Liver (tissue), 9 donors: ENCODE data around the gene ZNF761. TPM values are rescaled to one million over a fixed set of nuclear protein-coding genes. Genes with fewer than 3 reads are reported as not detected.
"Not testable (repeated sequence)": the region's sequence is repeated elsewhere in the genome, so short reads cannot be mapped to it uniquely, and the experiment has no call there.

Experiments used
- DNase-seq: peaks from one replicate; pipeline ENCODE4 v3.0.0-alpha.2; 2017; ENCODE audit warnings: low spot score
- H3K27ac ChIP-seq, 2 donors: one replicate each; pipeline ENCODE4 v1.7.0; 2013; ENCODE audit warnings: inconsistent platforms in 2 of 2, low read length in 2 of 2, control low read depth in 1 of 2, low read depth in 1 of 2, mild to moderate bottlenecking in 1 of 2
- H3K27me3 ChIP-seq, 4 donors: one replicate each; pipeline versions ENCODE4 v1.6.1 to v1.7.0; 2013; ENCODE audit warnings: low read length in 3 of 4, inconsistent platforms in 1 of 4, mild to moderate bottlenecking in 1 of 4, moderate library complexity in 1 of 4; ENCODE audit not compliant: control insufficient read depth in 4 of 4, insufficient read depth in 4 of 4
- H3K36me3 ChIP-seq, 4 donors: one replicate each; pipeline versions ENCODE4 v1.6.1 to v1.7.0; 2013; ENCODE audit warnings: low read length in 3 of 4, mild to moderate bottlenecking in 3 of 4, low read depth in 1 of 4, moderate library complexity in 1 of 4; ENCODE audit not compliant: control insufficient read depth in 4 of 4, insufficient read depth in 3 of 4
- H3K4me1 ChIP-seq, 4 donors: one replicate each; pipeline versions ENCODE4 v1.6.1 to v1.7.0; 2013; ENCODE audit warnings: low read length in 3 of 4, mild to moderate bottlenecking in 3 of 4, moderate library complexity in 1 of 4; ENCODE audit not compliant: control insufficient read depth in 4 of 4, insufficient read depth in 4 of 4
- H3K4me3 ChIP-seq, 3 donors: one replicate each; pipeline versions ENCODE4 v1.6.1 to v1.7.0; 2013; ENCODE audit warnings: low read length in 3 of 3, control low read depth in 1 of 3, low read depth in 1 of 3, mild to moderate bottlenecking in 1 of 3
- H3K9ac ChIP-seq, 2 donors: one replicate each; pipeline ENCODE4 v1.7.0; 2013; ENCODE audit warnings: low read length in 2 of 2, mild to moderate bottlenecking in 2 of 2, moderate library complexity in 2 of 2, control low read depth in 1 of 2, low read depth in 1 of 2
- H3K9me3 ChIP-seq, 4 donors: one replicate each; pipeline versions ENCODE4 v1.6.1 to v1.7.0; 2013; ENCODE audit warnings: low read length in 3 of 4; ENCODE audit not compliant: control insufficient read depth in 4 of 4
- ATF3 ChIP-seq: IDR thresholded peaks from 2 replicates; pipeline ENCODE4 v1.6.1; 2016; ENCODE audit warnings: antibody characterized with exemption
- EGR1 ChIP-seq, 2 donors: IDR thresholded peaks; 2 replicates each; pipeline ENCODE4 v1.6.1; 2016 to 2018; ENCODE audit warnings: antibody characterized with exemption in 2 of 2, low read depth in 2 of 2
- HNF4A ChIP-seq, 2 donors: conservative IDR thresholded peaks; 2 replicates each; pipeline ENCODE4 v1.6.1; 2016; ENCODE audit warnings: antibody characterized with exemption in 2 of 2, mild to moderate bottlenecking in 2 of 2
- HNF4G ChIP-seq: IDR thresholded peaks from 2 replicates; pipeline ENCODE4 v1.6.1; 2016; ENCODE audit warnings: antibody characterized with exemption
- MAX ChIP-seq: IDR thresholded peaks from 2 replicates; pipeline ENCODE4 v1.6.1; 2016; ENCODE audit warnings: antibody characterized with exemption
- REST ChIP-seq: IDR thresholded peaks from 2 replicates; pipeline ENCODE4 v1.6.1; 2016; ENCODE audit warnings: antibody characterized with exemption, mild to moderate bottlenecking
- RXRA ChIP-seq, 2 donors: IDR thresholded peaks; 2 replicates each; pipeline ENCODE4 v1.6.1; 2017 to 2018; ENCODE audit warnings: antibody characterized with exemption in 2 of 2, mild to moderate bottlenecking in 1 of 2
- SP1 ChIP-seq: IDR thresholded peaks from 2 replicates; pipeline ENCODE4 v1.6.1; 2018; ENCODE audit warnings: antibody characterized with exemption, mild to moderate bottlenecking
- TAF1 ChIP-seq: conservative IDR thresholded peaks from 2 replicates; pipeline ENCODE4 v1.6.1; 2016; ENCODE audit warnings: antibody characterized with exemption, mild to moderate bottlenecking
- YY1 ChIP-seq: IDR thresholded peaks from 2 replicates; pipeline ENCODE4 v1.6.1; 2016; ENCODE audit warnings: antibody characterized with exemption, mild to moderate bottlenecking
- ZBTB33 ChIP-seq: IDR thresholded peaks from 2 replicates; pipeline ENCODE4 v1.6.1; 2016; ENCODE audit warnings: antibody characterized with exemption
- WGBS: extraction: QIAGEN DNeasy Blood & Tissue Kit; methylation state at CpG from one replicate; pipeline ENCODE4 v1.1.7; 2013; 5-methylcytosine and 5-hydroxymethylcytosine counted together
- polyA plus RNA-seq, 2 donors: library from polyadenylated mRNA; stranded (reverse) in 1 of 2; unstranded in 1 of 2; fragments of 200-250 nt in 1 of 2; fragments of >200 nt in 1 of 2; fragmentation: Nextera tagmentation in 1 of 2; extraction: Ambion mirVana in 1 of 2; gene quantifications; one replicate each; pipeline versions ENCODE4 v1.2.1 to v1.2.3, GENCODE V29; 2013 to 2015
- total RNA-seq, 2 donors: library from RNA; depleted of rRNA; stranded (reverse); fragments of >200 nt; gene quantifications; one replicate each; pipeline ENCODE4 v1.2.3, GENCODE V29; 2014
- donor health status: healthy.
- donor health status: healthy.
- donor health status: healthy.
- donor health status: healthy.
- donor health status: healthy.

ZNF761 gene
- total and polyA plus RNA-seq, 4 donors: 2.7 to 6.3 (median 5.1) TPM

GRCh38 chr19:53492153-53492552, 60.4 kb downstream of the ZNF761 start:
- Histone ChIP-seq H3K4me1 (no peaks in the 10 kb centered on the region), H3K27me3 (no peaks in the 10 kb centered on the region), H3K36me3 (peaks cover 3 to 4% (median 3%) of the 10 kb centered on the region in 4 donors), H3K9ac (no peak overlapping the region), H3K9me3 (peaks cover 19 to 48% (median 22%) of the 10 kb centered on the region in 4 donors), H3K4me3 (no peak overlapping the region), H3K27ac (no peak overlapping the region)
- whole genome bisulfite sequencing: 92% methylated on average over 5 of the region's 5 CpGs
- no peak for DNase-seq
- TF ChIP-seq REST (no peak), TAF1 (no peak), SP1 (no peak), RXRA (IDR thresholded peaks at IDR 0.05) (no peak), ATF3 (no peak), ZBTB33 (no peak), HNF4A (conservative IDR thresholded peaks at IDR 0.05) (no peak), EGR1 (IDR thresholded peaks at IDR 0.05; ENCODE audit: low read depth in 2 of 2) (no peak), YY1 (no peak), MAX (no peak), HNF4G (no peak)

GRCh38 chr19:53497311-53498023, 65.7 kb downstream of the ZNF761 start:
- not testable (repeated sequence) for H3K4me3 ChIP-seq, H3K9ac ChIP-seq, H3K36me3 ChIP-seq, H3K27me3 ChIP-seq, H3K27ac ChIP-seq, DNase-seq, H3K4me1 ChIP-seq
- H3K9me3 ChIP-seq: peaks cover 9 to 20% (median 12%) of the 10 kb centered on the region in 4 donors
- WGBS: 36% methylated on average over 11 of the region's 11 CpGs

- not testable (repeated sequence) for H3K27me3 ChIP-seq, H3K27ac ChIP-seq, H3K4me1 ChIP-seq, DNase-seq, H3K36me3 ChIP-seq, H3K4me3 ChIP-seq, H3K9ac ChIP-seq
- WGBS: 56% methylated on average over 4 of the region's 4 CpGs
- H3K9me3 ChIP-seq: peaks cover 3 to 15% (median 7%) of the 10 kb centered on the region in 4 donors
Observed at GRCh38 chr19:53498024-53498395, 66.2 kb downstream of the ZNF761 start.

GRCh38 chr19:53503151-53503550, 71.4 kb downstream of the ZNF761 start:
- not testable (repeated sequence) for H3K4me3 ChIP-seq, DNase-seq, H3K27me3 ChIP-seq, H3K9me3 ChIP-seq, H3K4me1 ChIP-seq, H3K36me3 ChIP-seq, H3K27ac ChIP-seq, H3K9ac ChIP-seq
- WGBS: 30% methylated on average over 7 of the region's 7 CpGs

- not testable (repeated sequence) for H3K36me3 ChIP-seq, H3K27me3 ChIP-seq, H3K27ac ChIP-seq, H3K4me3 ChIP-seq, DNase-seq, H3K9ac ChIP-seq, H3K4me1 ChIP-seq
- H3K9me3 ChIP-seq: peaks cover 0 to 12% (median 7%) of the 10 kb centered on the region in 4 donors
- 8% methylated on average over 12 of the region's 14 CpGs for WGBS
Observed at GRCh38 chr19:53503671-53504364, 72.0 kb downstream of the ZNF761 start.
